ENCODE results near the gene KSR1.

The KSR1 gene

GRCh38 chr17:27569884-27570577 is 113.8 kb downstream of the KSR1 start:
- no peak for DNase-seq (ENCODE audit: low spot score)

DNA sequence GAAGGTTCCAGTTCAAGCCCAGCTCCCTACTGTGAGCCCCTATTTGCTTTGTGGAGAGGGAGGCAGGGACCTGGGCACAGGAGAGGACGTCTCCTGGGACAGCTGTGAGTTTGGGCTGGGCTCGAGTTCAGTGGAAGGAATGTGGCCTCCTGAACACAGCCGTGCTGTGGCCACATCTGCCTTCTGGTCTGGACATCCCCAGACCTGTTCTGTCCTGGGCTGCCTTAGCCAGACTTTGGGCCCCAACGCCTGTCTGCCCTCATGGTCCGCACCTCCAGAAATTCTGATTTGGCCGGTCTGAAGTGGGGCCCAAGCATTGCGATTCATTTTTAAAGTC is 114.3 kb downstream of the KSR1 start:
- no peak for DNase-seq (ENCODE audit: low spot score)

DNA sequence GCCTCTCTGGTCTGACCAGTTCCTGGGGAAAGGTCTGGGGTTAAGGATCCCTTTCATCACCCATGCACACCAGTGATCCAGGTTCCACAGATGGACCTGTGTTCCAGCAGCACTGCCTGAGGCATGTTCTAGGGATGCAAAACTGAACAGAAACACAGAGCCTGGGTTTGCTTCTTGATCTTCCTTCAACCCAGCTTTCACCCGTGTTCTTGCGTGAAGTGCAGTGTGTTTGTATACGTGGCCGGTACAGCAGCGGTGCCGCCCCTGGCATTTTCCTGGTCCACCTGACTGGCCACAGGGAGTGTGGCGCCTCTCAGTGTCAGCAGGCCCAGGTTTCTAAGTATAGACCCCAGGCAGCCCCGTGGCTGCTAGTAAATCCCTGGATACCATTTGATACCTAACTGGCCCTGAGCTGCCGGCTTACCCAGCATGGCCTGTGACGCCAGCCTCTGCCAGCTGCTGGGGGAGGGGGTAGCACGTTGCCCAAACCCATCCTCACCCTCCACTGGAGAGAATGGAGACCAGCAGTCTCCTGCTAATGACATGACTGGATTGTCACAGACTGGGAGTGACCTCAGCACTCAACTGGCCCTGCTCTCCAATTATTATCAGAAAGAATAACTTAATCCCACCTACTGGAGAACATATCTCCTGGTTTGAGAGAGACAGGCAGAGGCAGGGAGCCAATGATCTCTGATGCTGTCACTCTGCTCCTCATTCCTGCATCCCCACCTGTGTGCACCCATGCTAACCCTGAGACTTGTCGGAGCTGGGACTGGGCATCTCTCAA is 115.5 kb downstream of the KSR1 start:
- no peak for DNase-seq (ENCODE audit: low spot score)

- no peak for DNase-seq (ENCODE audit: low spot score)
These were observed 116.4 kb downstream of the KSR1 start for GRCh38 chr17:27572665-27573064.

DNA sequence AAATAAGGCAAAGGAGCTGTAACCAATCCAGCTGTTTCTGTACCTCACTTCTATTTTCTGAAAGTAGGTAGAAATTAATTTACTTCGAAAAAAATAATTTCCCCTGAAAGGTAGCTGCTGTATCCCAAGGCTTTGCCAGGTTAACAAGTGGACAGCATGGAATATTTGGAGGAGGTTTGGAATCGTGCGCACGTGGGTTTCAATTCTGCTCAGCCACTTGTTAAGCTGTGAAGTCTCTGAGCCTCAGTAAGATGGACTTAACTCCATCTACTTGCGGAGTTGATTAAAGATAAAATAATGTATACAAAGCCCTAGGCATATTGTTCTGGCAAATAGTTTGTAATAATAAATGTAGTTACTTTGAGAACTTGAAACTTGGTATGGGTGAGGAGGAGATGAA is 117.3 kb downstream of the KSR1 start:
- no peak for DNase-seq (ENCODE audit: low spot score)

GRCh38 chr17:27573971-27574525 is 117.8 kb downstream of the KSR1 start:
- no peak for DNase-seq (ENCODE audit: low spot score)

GRCh38 chr17:27575096-27575911 is 119.1 kb downstream of the KSR1 start:
- no peak for DNase-seq (ENCODE audit: low spot score)

DNA sequence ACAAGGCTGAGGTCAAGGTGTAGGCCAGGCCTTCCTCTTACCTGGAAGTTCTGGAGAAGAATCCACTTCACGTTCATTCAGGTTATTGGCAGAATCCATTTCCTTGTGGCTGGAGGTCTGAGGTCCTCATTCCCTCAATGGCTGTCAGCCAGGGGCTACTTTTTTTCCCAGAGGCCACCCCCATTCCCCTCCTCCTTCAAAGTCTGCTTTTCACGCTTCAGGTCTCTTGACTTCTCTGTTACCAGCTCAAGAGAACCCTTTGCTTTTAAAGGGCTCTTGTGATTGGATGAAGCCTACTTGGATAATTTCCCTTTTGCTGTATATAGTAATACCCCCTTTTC is 119.6 kb downstream of the KSR1 start:
- no peak for DNase-seq (ENCODE audit: low spot score)

GRCh38 chr17:27576477-27577083 is 120.3 kb downstream of the KSR1 start:
- no peak for DNase-seq (ENCODE audit: low spot score)

DNA sequence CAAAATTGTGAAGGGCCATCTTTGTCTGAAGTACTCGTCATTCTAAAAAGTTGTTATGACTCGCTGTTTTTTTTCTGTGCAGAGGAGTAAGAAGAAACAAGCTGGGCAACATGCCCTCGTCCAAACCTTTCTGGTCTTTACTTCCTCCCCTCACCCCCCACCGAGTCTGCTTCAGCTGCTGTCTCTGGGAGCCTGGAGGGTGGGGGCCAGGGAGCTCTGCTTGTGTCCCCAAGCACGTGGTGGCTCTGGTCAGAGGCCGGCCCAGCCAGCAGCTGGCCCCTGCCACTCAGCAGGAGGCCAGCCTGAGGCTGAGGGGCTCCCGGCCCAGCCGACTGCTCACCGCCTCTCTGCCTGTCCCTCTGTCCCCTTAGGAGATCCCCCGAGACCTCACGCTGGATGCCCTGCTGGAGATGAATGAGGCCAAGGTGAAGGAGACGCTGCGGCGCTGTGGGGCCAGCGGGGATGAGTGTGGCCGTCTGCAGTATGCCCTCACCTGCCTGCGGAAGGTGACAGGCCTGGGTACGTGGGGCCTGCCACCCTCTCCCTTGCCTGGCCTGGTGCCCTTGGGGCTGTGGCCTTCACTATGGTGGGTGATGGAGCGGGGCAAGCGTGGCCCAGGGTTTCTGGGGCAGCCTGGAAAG is 121.0 kb downstream of the KSR1 start:
- no peak for DNase-seq (ENCODE audit: low spot score)

DNA sequence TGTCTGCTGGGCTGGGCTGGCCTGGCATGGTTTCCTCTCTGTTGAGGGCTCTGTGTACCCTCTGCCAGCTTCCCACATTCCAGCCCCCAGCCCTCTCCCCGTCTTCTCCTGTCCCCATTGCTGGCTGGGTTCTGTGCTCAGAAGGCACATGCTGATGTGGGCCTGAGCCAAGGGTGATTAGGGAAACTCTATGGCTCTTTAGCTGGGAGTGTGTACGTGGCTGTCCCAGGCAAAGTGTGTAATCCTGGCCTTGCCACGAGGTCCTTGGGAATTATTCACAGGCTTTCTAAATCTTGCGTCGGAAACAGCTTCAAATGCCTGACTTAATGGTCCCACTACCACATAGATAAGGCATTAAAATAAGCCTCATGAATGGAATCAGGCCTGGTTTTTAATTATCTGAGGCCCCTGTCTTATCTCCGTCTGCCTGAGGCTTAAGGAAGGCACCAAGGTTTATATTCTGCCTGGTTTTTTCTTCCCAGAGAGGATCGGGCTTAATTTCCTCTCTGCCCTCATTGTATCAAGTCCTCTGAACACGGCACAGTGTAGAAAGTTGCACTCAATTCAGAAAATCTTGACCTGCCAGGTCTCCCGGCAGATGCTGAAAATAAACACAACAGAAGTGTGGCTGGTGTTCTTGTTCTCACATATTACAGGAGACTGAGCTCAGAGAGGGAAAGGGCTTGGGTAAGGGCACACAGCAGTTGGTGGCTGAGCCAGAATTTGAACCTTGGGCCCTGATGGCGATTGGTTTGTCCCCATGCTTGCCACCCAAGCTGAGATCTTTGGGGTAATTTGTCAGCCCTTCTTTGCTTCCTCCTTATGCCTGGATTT is 121.9 kb downstream of the KSR1 start:
- no peak for DNase-seq (ENCODE audit: low spot score)

- no peak for DNase-seq (ENCODE audit: low spot score)
These were observed 122.5 kb downstream of the KSR1 start for GRCh38 chr17:27578718-27579085.

GRCh38 chr17:27579304-27579703 is 123.1 kb downstream of the KSR1 start:
- no peak for DNase-seq (ENCODE audit: low spot score)

- DNase-seq (ENCODE audit: low spot score), result no peak
These were observed 123.7 kb downstream of the KSR1 start for GRCh38 chr17:27579897-27580321.

DNA sequence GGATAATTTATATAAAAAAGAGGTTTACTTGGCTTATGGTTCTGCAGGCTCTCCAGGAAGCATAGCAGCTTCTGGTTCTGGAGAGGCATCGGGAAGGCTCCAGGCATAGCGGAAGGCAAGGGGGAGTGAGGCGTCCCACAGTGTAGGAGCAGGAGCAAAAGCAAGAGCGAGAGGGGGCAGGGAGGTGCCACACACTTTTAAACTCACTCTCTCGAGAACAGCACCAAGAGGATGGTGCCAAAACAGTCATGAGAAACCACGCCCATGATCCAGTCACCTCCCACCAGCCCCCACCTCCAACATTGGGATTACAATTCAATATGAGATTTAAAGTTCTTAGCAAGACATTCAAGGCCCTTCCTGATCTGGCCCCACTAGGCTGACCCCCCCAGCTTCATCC is 124.8 kb downstream of the KSR1 start:
- no peak for DNase-seq (ENCODE audit: low spot score)

DNA sequence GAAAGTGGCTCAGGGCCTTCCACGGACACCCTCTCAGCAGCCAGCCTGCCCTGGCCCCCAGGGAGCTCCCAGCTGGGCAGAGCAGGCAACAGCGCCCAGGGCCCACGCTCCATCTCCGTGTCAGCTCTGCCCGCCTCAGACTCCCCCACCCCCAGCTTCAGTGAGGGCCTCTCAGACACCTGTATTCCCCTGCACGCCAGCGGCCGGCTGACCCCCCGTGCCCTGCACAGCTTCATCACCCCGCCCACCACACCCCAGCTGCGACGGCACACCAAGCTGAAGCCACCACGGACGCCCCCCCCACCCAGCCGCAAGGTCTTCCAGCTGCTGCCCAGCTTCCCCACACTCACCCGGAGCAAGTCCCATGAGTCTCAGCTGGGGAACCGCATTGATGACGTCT is 126.4 kb downstream of the KSR1 start:
- DNase-seq (ENCODE audit: low spot score), result no peak

DNA sequence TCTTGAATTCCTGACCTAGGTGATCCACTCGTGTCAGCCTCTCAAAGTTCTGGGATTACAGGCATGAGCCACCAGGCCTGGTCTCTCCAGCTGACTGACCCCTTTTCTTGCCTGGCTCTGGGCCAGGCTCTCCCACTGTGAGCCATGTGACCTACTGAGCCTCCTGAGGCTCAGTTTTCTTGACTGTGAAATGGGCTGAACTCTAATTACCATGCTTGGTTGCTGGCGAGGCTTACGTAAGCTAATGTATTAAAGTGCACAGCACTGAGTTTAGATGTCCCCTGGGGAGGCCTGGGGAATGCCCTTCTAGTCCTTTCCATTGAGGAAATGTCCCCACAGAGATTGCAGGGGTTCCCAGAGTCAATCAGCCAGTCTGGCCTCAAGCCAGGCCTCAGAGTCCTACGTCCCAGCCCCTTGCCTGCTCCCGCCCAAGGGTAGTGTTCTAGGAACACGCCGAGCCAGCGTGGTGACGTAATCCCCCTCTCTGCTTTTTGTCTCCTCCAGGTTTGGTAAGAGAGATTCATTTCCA is 129.0 kb downstream of the KSR1 start:
- DNase-seq (ENCODE audit: low spot score), result peak; percentile 50

DNA sequence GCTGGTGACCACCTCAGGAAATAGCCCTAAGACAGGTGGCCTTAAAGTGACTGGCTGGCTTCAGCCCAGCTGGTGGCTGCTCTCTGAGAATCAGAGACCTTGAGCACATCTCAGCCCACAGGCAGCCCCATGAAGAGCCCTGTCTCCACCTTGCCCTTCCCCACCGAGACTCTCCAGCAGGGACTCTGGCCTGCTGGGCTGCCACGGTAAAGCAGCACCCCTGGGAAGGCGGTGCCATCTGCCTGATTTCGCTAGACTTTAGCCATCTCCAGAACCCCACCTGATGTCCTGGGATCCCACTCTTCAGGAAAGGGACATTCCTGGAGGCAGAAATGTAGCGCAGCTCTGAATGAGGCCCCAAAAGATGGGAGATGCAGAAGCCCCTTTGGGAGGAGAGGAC is 129.5 kb downstream of the KSR1 start:
- DNase-seq (ENCODE audit: low spot score), result no peak

DNA sequence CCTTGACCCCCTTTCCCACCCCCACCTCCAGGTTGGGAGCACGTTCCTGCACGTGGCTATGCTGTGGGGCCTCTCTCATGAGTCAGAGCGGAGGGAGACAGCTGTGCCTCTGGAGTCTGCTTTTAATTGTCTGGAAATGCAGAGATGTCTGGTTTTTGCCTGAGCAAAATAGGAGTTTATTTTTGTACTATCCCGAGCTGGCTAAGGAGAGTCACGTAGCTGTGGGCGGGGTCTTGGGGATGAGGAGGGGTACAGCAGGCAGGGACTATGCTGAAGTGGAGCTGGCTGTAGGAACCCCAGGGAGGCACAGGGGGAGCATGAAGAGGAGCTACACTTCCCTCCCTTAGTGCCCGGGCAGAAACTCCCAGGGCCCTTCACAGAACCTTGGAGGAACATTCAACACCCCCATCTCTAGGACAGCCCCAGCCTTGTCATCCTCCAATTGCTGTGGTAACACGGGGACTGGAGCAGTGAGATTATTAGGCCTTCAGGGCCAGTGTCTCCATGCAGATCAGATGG is 130.0 kb downstream of the KSR1 start:
- no peak for DNase-seq (ENCODE audit: low spot score)

GRCh38 chr17:27588354-27588753 is 132.1 kb downstream of the KSR1 start:
- no peak for DNase-seq (ENCODE audit: low spot score)
